VCaP (cell line): ENCODE measurements around the gene MACROD2.
"Not testable (repeated sequence)": the region's sequence is repeated elsewhere in the genome, so short reads cannot be mapped to it uniquely, and the experiment has no call there.

ENCODE experiments used
- H3K27ac ChIP-seq: fragments of 450-650 bp; 2 replicates; pipeline ENCODE4 v1.5.1; 2017
- TF ChIP-seq, protein P1 (sequence below): fragments of 450-650 bp; conservative IDR thresholded peaks from 2 replicates; pipeline ENCODE4 v1.5.1; 2017; ENCODE audit warnings: mild to moderate bottlenecking, moderate library complexity

The MACROD2 gene

DNA sequence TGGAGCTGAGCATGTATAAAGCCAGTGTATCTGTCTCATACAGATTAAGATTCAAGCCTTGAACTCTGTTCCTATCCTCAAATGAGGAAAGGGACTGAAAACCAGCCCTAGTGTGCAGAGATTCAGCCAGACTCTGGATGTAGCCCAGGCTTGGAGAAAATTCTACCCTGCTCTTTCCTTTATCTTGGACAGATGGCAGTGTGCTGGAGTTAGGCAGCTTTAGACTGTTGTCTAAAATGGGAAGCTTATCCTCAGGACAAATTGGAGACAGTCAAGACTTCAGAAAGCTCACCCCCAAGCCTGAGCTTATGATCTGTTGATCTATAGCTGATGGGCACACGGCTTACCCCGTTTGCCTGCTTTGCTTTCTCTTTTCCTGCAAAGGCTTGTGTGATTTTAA is 1520.4 kb downstream of the MACROD2 start:
- H3K27ac ChIP-seq = no peak overlapping the region
- TF ChIP-seq, protein P1, sequence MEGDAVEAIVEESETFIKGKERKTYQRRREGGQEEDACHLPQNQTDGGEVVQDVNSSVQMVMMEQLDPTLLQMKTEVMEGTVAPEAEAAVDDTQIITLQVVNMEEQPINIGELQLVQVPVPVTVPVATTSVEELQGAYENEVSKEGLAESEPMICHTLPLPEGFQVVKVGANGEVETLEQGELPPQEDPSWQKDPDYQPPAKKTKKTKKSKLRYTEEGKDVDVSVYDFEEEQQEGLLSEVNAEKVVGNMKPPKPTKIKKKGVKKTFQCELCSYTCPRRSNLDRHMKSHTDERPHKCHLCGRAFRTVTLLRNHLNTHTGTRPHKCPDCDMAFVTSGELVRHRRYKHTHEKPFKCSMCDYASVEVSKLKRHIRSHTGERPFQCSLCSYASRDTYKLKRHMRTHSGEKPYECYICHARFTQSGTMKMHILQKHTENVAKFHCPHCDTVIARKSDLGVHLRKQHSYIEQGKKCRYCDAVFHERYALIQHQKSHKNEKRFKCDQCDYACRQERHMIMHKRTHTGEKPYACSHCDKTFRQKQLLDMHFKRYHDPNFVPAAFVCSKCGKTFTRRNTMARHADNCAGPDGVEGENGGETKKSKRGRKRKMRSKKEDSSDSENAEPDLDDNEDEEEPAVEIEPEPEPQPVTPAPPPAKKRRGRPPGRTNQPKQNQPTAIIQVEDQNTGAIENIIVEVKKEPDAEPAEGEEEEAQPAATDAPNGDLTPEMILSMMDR = no peak; the same call in 1 of the 2 replicates

- no peak overlapping the region for H3K27ac ChIP-seq
- TF ChIP-seq, protein P1 = no peak
These were observed 1525.7 kb downstream of the MACROD2 start for GRCh38 chr20:15520930-15521524.

GRCh38 chr20:15523400-15523799 is 1528.1 kb downstream of the MACROD2 start:
- H3K27ac ChIP-seq = no peak overlapping the region
- TF ChIP-seq, protein P1 = no peak

DNA sequence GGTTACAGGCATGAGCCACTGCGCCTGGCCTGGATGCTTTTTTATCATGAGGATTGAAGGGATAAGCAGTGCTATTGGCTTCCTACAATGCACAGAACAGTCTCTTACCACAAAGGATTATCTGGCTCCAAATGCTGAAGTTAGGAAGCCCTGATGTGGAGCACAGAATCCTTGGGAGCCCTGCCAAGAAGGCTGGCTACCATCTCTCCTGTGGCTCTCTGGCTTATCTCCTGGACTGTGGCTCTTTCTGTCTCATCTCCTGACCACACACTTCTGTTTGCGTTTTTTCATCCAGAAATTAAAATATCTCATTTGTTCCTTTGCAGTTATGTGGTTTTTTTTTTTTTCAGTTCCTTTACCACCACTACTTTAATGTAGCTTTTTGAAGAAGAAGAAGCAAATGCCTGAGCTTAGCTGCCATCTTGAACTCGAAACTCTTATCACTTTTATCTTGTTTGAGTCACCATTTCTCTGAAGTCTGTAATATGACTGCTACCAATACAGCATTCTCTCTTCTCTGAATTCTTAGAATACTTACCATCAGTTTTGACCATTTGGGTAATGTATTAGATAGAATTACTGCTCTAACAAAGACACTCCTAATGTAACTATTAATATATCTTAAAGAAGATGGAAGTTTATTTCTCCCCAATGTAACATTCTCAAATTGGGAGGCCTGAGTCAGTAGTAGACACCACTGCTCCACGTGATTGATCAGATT is 1533.2 kb downstream of the MACROD2 start:
- no peak overlapping the region for H3K27ac ChIP-seq
- TF ChIP-seq, protein P1 = no peak

- H3K27ac ChIP-seq = no peak overlapping the region
- TF ChIP-seq, protein P1 = no peak
These were observed 1540.5 kb downstream of the MACROD2 start for GRCh38 chr20:15535863-15536262.

DNA sequence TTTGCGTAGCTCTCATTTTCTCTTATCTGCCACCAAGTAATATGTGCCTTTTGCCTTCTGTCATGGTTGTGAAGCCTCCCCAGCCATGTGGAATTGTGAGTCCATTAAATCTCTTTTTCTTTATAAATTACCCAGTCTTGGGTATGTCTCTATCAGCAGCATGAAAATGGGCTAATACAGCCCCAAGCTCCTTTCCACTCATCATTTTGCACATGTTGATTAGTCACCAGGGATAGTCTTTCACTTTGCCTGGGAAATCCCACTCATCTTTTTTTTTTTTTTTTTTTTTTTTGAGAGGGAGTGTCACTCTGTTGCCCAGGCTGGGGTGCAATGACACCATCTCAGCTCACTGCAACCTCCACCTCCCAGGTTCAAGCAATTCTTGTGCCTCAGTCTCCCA is 1541.9 kb downstream of the MACROD2 start:
- not testable (repeated sequence) for H3K27ac ChIP-seq

GRCh38 chr20:15542655-15543054 is 1547.3 kb downstream of the MACROD2 start:
- H3K27ac ChIP-seq = no peak overlapping the region
- TF ChIP-seq, protein P1 = no peak

- H3K27ac ChIP-seq = no peak overlapping the region
- TF ChIP-seq, protein P1 = no peak
These were observed 1549.4 kb downstream of the MACROD2 start for GRCh38 chr20:15544742-15545141.
